Bronchial epithelial cell (primary cell): ENCODE measurements around the gene LDLR. TPM values are rescaled to one million over a fixed set of nuclear protein-coding genes. Genes with fewer than 3 reads are reported as not detected.

Experiments used
- total RNA-seq: library from RNA; depleted of rRNA; stranded (reverse); fragments of >200 nt; gene quantifications from 2 replicates; pipeline ENCODE4 v1.2.1, GENCODE V29; 2014

Gene LDLR
- total RNA-seq, 1 donor from 2014 or later: 109 TPM

Other genes with a start within 250 kb of the LDLR start
- 0.26 and 0.38 TPM in 2 replicates for gene C19orf38, start 241.0 kb upstream of the LDLR start, total RNA-seq
- 9.2 and 14.3 TPM in 2 replicates for gene CARM1, start 217.9 kb upstream of the LDLR start, total RNA-seq
- 110 and 144 TPM in 2 replicates for gene YIPF2, start 160.8 kb upstream of the LDLR start, total RNA-seq
- 37.5 and 42.1 TPM in 2 replicates for gene TIMM29, start 160.7 kb upstream of the LDLR start, total RNA-seq
- gene SMARCA4, start 128.4 kb upstream of the LDLR start, total RNA-seq: 49.2 and 68.6 TPM in 2 replicates
- gene SPC24, start 66.3 kb downstream of the LDLR start, total RNA-seq: 1.6 and 1.7 TPM in 2 replicates
- 10.2 and 10.8 TPM in 2 replicates for gene KANK2, start 108.1 kb downstream of the LDLR start, total RNA-seq
- not detected in 2 replicates for gene ANGPTL8, start 150.2 kb downstream of the LDLR start, total RNA-seq
- gene DOCK6, start 173.1 kb downstream of the LDLR start, total RNA-seq: 10.5 and 21.4 TPM in 2 replicates
- gene TSPAN16, start 206.7 kb downstream of the LDLR start, total RNA-seq: not detected in 2 replicates